ENCODE data around the gene CRYBG1.

DNA sequence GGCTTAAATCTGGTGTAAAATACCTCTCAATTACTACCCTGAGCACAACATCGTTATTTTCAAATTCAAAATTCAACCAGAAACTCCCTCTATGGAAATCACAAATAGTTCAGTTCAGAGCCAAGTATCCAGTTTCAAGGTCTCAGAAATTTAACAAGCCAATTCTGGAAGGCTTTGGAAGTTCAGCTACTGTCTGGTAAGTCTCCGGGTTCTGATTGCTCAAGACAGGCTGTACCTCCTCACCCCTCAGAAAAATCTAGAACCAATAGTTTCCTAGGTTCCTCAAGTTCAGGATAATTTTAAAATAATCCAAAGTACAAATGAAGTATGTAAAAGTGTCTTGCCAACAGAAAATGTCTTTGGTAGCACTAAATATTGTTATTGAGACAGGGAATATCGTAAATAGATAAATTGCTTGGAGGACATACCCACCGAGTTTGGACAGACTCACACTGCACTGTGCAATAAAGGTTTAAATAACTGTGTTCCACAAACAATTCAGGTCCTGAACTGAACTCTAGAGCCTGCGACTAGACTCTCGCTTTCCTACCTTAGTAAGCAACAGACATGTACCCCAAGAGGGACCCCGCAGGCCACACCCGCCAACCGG lies 35.7 kb upstream of the CRYBG1 start:
- no peak for TF ChIP-seq POLR2A (IDR thresholded peaks at IDR 0.05; ENCODE audit: extremely low read depth, insufficient read length)
- TF ChIP-seq, protein P1, sequence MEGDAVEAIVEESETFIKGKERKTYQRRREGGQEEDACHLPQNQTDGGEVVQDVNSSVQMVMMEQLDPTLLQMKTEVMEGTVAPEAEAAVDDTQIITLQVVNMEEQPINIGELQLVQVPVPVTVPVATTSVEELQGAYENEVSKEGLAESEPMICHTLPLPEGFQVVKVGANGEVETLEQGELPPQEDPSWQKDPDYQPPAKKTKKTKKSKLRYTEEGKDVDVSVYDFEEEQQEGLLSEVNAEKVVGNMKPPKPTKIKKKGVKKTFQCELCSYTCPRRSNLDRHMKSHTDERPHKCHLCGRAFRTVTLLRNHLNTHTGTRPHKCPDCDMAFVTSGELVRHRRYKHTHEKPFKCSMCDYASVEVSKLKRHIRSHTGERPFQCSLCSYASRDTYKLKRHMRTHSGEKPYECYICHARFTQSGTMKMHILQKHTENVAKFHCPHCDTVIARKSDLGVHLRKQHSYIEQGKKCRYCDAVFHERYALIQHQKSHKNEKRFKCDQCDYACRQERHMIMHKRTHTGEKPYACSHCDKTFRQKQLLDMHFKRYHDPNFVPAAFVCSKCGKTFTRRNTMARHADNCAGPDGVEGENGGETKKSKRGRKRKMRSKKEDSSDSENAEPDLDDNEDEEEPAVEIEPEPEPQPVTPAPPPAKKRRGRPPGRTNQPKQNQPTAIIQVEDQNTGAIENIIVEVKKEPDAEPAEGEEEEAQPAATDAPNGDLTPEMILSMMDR (IDR thresholded peaks at IDR 0.05; ENCODE audit: low read depth, low read length), result no peak
- TF ChIP-seq, protein P2, sequence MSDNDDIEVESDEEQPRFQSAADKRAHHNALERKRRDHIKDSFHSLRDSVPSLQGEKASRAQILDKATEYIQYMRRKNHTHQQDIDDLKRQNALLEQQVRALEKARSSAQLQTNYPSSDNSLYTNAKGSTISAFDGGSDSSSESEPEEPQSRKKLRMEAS (IDR thresholded peaks at IDR 0.05; ENCODE audit: low read depth, low read length), result no peak
